GM23338 (cell line): ENCODE data around the gene PLP2.

Source experiments
- CREB1 ChIP-seq: fragments of 250-450 bp; sonication (Bioruptor Pico); IDR thresholded peaks from 2 replicates; pipeline ENCODE4 v1.5.0; 2020; ENCODE audit warnings: low read depth, mild to moderate bottlenecking, moderate library complexity
- EZH2 ChIP-seq: fragments of 200-600 bp; sonication (generic); IDR thresholded peaks from one replicate; pipeline ENCODE4 v1.8.0; 2017; ENCODE audit warnings: antibody characterized with exemption, mild to moderate bottlenecking, low read depth; ENCODE audit not compliant: unreplicated experiment
- JUNB ChIP-seq: IDR thresholded peaks from one replicate; pipeline ENCODE4 v1.6.1; 2016; ENCODE audit warnings: antibody characterized with exemption; ENCODE audit not compliant: unreplicated experiment
- NANOG ChIP-seq: IDR thresholded peaks from 2 replicates; pipeline ENCODE4 v1.6.1; 2016; ENCODE audit warnings: antibody characterized with exemption, borderline replicate concordance
- POLR2AphosphoS5 ChIP-seq: IDR thresholded peaks from 2 replicates; pipeline ENCODE4 v1.6.1; 2016; ENCODE audit warnings: antibody characterized with exemption, low read depth
- ZNF331 ChIP-seq: fragments of 250-450 bp; sonication (Bioruptor Pico); IDR thresholded peaks from 2 replicates; pipeline ENCODE4 v1.5.0; 2020; ENCODE audit warnings: low read depth, mild to moderate bottlenecking, moderate library complexity
- TF ChIP-seq, protein P1 (sequence below), 2 experiments: fragments of 200-600 bp in 1 of 2; sonication (generic) in 1 of 2; conservative IDR thresholded peaks; 2 replicates each; pipeline versions ENCODE4 v1.5.1 to v1.6.1; 2016 to 2017; ENCODE audit warnings: antibody characterized with exemption in 2 of 2, low read depth in 2 of 2, mild to moderate bottlenecking in 2 of 2, moderate library complexity in 1 of 2
- TF ChIP-seq, protein P2 (sequence below): IDR thresholded peaks from 2 replicates; pipeline ENCODE4 v1.6.1; 2016; ENCODE audit warnings: antibody characterized with exemption

DNA sequence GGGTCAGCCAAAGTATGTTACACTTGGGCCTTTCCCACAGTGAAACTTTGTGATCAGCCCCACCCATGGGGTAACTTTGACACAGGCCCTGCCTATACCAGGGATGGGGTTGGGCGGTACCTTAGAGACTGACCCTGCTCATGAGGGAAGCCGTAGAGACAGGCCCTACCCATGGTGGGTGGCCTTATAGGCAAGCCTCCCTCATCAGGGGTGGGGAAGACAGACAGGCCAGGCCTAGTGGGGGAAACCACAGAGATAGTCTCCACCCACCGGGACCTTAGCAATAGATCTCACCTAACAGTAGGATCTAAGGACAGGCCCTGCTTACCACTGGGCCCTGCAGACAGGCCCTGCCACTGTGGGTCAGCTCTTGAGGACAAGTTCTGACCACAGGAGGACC is 6.8 kb downstream of the PLP2 start:
- TF ChIP-seq POLR2AphosphoS5 (no peak), EZH2 (no peak), CREB1 (CRISPR knock-in tag) (no peak), JUNB (no peak), NANOG (no peak), ZNF331 (CRISPR knock-in tag) (no peak)
- TF ChIP-seq, protein P1, sequence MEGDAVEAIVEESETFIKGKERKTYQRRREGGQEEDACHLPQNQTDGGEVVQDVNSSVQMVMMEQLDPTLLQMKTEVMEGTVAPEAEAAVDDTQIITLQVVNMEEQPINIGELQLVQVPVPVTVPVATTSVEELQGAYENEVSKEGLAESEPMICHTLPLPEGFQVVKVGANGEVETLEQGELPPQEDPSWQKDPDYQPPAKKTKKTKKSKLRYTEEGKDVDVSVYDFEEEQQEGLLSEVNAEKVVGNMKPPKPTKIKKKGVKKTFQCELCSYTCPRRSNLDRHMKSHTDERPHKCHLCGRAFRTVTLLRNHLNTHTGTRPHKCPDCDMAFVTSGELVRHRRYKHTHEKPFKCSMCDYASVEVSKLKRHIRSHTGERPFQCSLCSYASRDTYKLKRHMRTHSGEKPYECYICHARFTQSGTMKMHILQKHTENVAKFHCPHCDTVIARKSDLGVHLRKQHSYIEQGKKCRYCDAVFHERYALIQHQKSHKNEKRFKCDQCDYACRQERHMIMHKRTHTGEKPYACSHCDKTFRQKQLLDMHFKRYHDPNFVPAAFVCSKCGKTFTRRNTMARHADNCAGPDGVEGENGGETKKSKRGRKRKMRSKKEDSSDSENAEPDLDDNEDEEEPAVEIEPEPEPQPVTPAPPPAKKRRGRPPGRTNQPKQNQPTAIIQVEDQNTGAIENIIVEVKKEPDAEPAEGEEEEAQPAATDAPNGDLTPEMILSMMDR (conservative IDR thresholded peaks at IDR 0.05; ENCODE audit: low read depth in 2 of 2), result no peak
- TF ChIP-seq, protein P2, sequence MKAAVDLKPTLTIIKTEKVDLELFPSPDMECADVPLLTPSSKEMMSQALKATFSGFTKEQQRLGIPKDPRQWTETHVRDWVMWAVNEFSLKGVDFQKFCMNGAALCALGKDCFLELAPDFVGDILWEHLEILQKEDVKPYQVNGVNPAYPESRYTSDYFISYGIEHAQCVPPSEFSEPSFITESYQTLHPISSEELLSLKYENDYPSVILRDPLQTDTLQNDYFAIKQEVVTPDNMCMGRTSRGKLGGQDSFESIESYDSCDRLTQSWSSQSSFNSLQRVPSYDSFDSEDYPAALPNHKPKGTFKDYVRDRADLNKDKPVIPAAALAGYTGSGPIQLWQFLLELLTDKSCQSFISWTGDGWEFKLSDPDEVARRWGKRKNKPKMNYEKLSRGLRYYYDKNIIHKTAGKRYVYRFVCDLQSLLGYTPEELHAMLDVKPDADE, result no peak
